GM12878 (cell line): Measurements from ENCODE around the gene YAP1. TPM values are rescaled to one million over a fixed set of nuclear protein-coding genes. Genes with fewer than 3 reads are reported as not detected.

Experiments used
- ATAC-seq: fragments of 200-7000 bp; cut with Tn5 transposase; 3 replicates; pipeline ENCODE4 v1.9.1; 2020; ENCODE audit warnings: mild to moderate bottlenecking, moderate library complexity
- BruUV-seq: library from RNA; stranded (reverse); fragments of 400-500 nt; replicated peaks from 2 replicates; lab custom pipeline; 2021; lab: Mats Ljungman, UMichigan
- CTCF ChIA-PET: fragments of 300-600 bp; sonication (Branson Sonifier 250); formaldehyde crosslinking; extraction: SDS; loops from one replicate; lab custom pipeline; 2021; ENCODE audit warnings: inconsistent platforms; lab: Yijun Ruan, JAX
- POLR2A ChIA-PET: fragments of 350-600 bp; formaldehyde crosslinking; extraction: SDS; loops from one replicate; lab custom pipeline; 2021; ENCODE audit warnings: inconsistent platforms; lab: Charles Lee
- RAD21 ChIA-PET: fragments of 300-600 bp; sonication (Branson Sonifier 250); formaldehyde crosslinking; loops from one replicate; lab custom pipeline; 2023; ENCODE audit warnings: antibody characterized with exemption; ENCODE audit not compliant: unreplicated experiment; lab: Charles Lee
- SMC1A ChIA-PET: fragments of 300-600 bp; sonication (Branson Sonifier 250); formaldehyde crosslinking; loops from one replicate; lab custom pipeline; 2023; ENCODE audit not compliant: unreplicated experiment, uncharacterized antibody; lab: Charles Lee
- DNase-seq: peaks from one replicate; pipeline ENCODE4 v3.0.0-alpha.2; 2011; ENCODE audit warnings: low read depth, low spot score
- FAIRE-seq: peaks from 3 replicates; lab custom pipeline; 2011; peaks lifted over from hg19 to GRCh38; lab: Jason Lieb, UNC
- H2AFZ ChIP-seq: 2 replicates; pipeline ENCODE4 v1.6.0; 2011; ENCODE audit warnings: low read depth, low read length, control low read depth; ENCODE audit not compliant: control insufficient read depth
- H3K27ac ChIP-seq: 2 replicates; pipeline ENCODE4 v1.5.1; 2011; ENCODE audit warnings: control low read depth; ENCODE audit not compliant: control insufficient read depth, insufficient read depth
- H3K27me3 ChIP-seq, 2 experiments: replicated peaks in 1 of 2; 2 replicates each; pipeline versions ENCODE4 v1.6.0 to v1.6.1; 2011; ENCODE audit warnings: low read length in 1 of 2; ENCODE audit not compliant: control insufficient read depth in 2 of 2, insufficient read depth in 2 of 2
- H3K36me3 ChIP-seq, 2 experiments: 2 replicates each; pipeline ENCODE4 v1.5.1; 2011; ENCODE audit warnings: low read length in 1 of 2; ENCODE audit not compliant: control insufficient read depth in 2 of 2, insufficient read depth in 2 of 2
- H3K4me1 ChIP-seq: 2 replicates; pipeline ENCODE4 v1.6.1; 2011; ENCODE audit warnings: mild to moderate bottlenecking, low read length, moderate library complexity, mixed read lengths; ENCODE audit not compliant: control insufficient read depth, insufficient read depth
- H3K4me2 ChIP-seq: 2 replicates; pipeline ENCODE4 v1.6.0; 2011; ENCODE audit warnings: control low read depth; ENCODE audit not compliant: control insufficient read depth, insufficient read depth
- H3K4me3 ChIP-seq: fragments of 200-600 bp; sonication (generic); 2 replicates; pipeline ENCODE4 v1.5.1; 2016
- H3K79me2 ChIP-seq: 2 replicates; pipeline ENCODE4 v1.6.0; 2011; ENCODE audit warnings: low read length; ENCODE audit not compliant: control insufficient read depth, insufficient read depth
- H3K9ac ChIP-seq: 2 replicates; pipeline ENCODE4 v1.8.0; 2011; ENCODE audit warnings: low read length, control low read depth, mixed read lengths; ENCODE audit not compliant: control insufficient read depth, insufficient read depth
- H3K9me3 ChIP-seq: replicated peaks from 3 replicates; pipeline ENCODE4 v1.5.1; 2011; ENCODE audit warnings: mild to moderate bottlenecking, low read length; ENCODE audit not compliant: control insufficient read depth, insufficient read depth
- H4K20me1 ChIP-seq: 2 replicates; pipeline ENCODE4 v1.6.0; 2011; ENCODE audit not compliant: control insufficient read depth, insufficient read depth
- HCFC1 ChIP-seq: fragments of 150-350 bp; IDR thresholded peaks from 2 replicates; pipeline ENCODE4 v1.6.1; 2014; ENCODE audit warnings: low read length
- TCF3 ChIP-seq: IDR thresholded peaks from 2 replicates; pipeline ENCODE4 v1.6.1; 2012; ENCODE audit warnings: low read depth, mild to moderate bottlenecking, low read length, borderline replicate concordance; ENCODE audit not compliant: insufficient read depth
- WRNIP1 ChIP-seq: IDR thresholded peaks from 2 replicates; pipeline ENCODE4 v1.6.1; 2011; ENCODE audit warnings: low read depth, low read length, improper control_type of control experiment, borderline replicate concordance
- in situ Hi-C: fragments of 300-500 bp; cut with MboI; formaldehyde crosslinking; loops from 9 replicates; pipeline ENCODE4 v1.14.3; 2018; ENCODE audit warnings: mixed read lengths
- intact Hi-C: fragments of 100-400 bp; cut with micrococcal nuclease; formaldehyde crosslinking; loops from one replicate; pipeline ENCODE4 v1.14.2; 2022; ENCODE audit not compliant: unreplicated experiment
- polyA plus RNA-seq, 11 experiments: library from polyadenylated mRNA; depleted of rRNA in 4 of 11; unstranded in 6 of 11; stranded (reverse) in 5 of 11; fragments of >200 nt; fragmentation: Nextera tagmentation in 4 of 11; fragmentation: Illumina TruSeq in 1 of 11; extraction: Ambion mirVana in 4 of 11; extraction: Trizol in 1 of 11; gene quantifications; 1 replicate in 1 of 11; 2 replicates in 10 of 11; pipeline versions ENCODE4 v1.2.1 to v1.2.3, GENCODE V29; 2011 to 2016; ENCODE audit warnings: inconsistent platforms in 2 of 11, missing spikeins in 2 of 11, low read depth in 1 of 11
- total RNA-seq, 4 experiments: library from RNA; depleted of rRNA in 3 of 4; stranded (reverse); fragments of >200 nt in 3 of 4; fragmentation: Illumina TruSeq in 1 of 4; extraction: Trizol in 1 of 4; gene quantifications; 2 replicates each; pipeline versions ENCODE4 v1.2.1 to v1.2.3, GENCODE V29; 2013 to 2021
- TF ChIP-seq, protein P1 (sequence below): fragments of 450-650 bp; IDR thresholded peaks from 2 replicates; pipeline ENCODE4 v1.6.1; 2017; ENCODE audit warnings: mild to moderate bottlenecking, low read depth, inconsistent platforms; ENCODE audit not compliant: poor library complexity, severe bottlenecking

The YAP1 gene
- total and polyA plus RNA-seq, 10 of the 15 experiments (the other 5 are each of a cell fraction or from before 2014, with no cell fraction given), result 0.03 to 0.33 (median 0.10) TPM; not detected in 6

DNA sequence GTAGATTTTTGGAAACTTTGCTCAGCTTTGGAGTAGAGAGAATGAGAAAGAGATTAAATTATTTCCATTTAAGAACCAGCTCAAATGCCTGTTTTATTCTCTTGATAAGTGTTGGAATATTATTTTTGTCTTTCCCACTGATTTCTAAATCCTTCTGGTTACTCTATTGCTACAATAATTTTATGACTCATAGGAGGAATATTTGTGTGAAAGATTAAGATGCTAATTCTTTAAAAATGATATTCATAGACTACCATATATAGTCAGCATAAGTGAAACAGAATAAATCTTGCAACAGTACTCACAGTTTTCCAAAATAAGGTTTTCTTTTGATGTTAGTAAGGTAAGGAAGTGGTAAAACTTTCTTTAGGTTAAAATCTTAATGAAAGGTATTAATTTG, 60.9 kb downstream of the YAP1 start:
- no peaks in the 10 kb centered on the region for H3K4me1 ChIP-seq
- no peak overlapping the region for H3K4me2 ChIP-seq

More for the DNA sequence above, 60.9 kb downstream of the YAP1 start:
- ATAC-seq, result no peak
- TF ChIP-seq HCFC1, result no peak
- TF ChIP-seq, protein P1, sequence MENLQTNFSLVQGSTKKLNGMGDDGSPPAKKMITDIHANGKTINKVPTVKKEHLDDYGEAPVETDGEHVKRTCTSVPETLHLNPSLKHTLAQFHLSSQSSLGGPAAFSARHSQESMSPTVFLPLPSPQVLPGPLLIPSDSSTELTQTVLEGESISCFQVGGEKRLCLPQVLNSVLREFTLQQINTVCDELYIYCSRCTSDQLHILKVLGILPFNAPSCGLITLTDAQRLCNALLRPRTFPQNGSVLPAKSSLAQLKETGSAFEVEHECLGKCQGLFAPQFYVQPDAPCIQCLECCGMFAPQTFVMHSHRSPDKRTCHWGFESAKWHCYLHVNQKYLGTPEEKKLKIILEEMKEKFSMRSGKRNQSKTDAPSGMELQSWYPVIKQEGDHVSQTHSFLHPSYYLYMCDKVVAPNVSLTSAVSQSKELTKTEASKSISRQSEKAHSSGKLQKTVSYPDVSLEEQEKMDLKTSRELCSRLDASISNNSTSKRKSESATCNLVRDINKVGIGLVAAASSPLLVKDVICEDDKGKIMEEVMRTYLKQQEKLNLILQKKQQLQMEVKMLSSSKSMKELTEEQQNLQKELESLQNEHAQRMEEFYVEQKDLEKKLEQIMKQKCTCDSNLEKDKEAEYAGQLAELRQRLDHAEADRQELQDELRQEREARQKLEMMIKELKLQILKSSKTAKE, result no peak
- no peak for TF ChIP-seq WRNIP1
- no peak for TF ChIP-seq TCF3
- TF ChIP-seq, all 136 proteins: peak for 0
- no peaks in the 10 kb centered on the region for H3K36me3 ChIP-seq
- H3K79me2 ChIP-seq, result no peaks in the 10 kb centered on the region
- FAIRE-seq (no peak), DNase-seq (no peak)
- H4K20me1 ChIP-seq, result no peaks in the 10 kb centered on the region
- RAD21 ChIA-PET, result no interaction called here
- no peak overlapping the region for H2AFZ ChIP-seq
- BruUV-seq, result no TSS peak
- H3K4me3 ChIP-seq, result no peak overlapping the region
- SMC1A ChIA-PET, result interaction anchor here (0.7 to 1.0 kb wide), 4 partner anchors 12 to 1410 kb away, joined by 3 read pairs; no protein-coding TSS in a partner anchor
- H3K9ac ChIP-seq, result no peak overlapping the region
- H3K27me3 ChIP-seq, result no peaks in the 10 kb centered on the region; a peak in 1 of 4 replicates
- intact Hi-C loops (no loop called here), in situ Hi-C loops (no loop called here)
- no peak overlapping the region for H3K27ac ChIP-seq
- POLR2A ChIA-PET, result no interaction called here
- CTCF ChIA-PET, result interaction anchor here (0.6 to 1.5 kb wide), 3 partner anchors 12 to 547 kb away, joined by 3 to 5 read pairs (median 5); no protein-coding TSS in a partner anchor
- no peaks in the 10 kb centered on the region for H3K9me3 ChIP-seq
